Measurements from ENCODE around the gene DCDC2B. TPM values are rescaled to one million over a fixed set of nuclear protein-coding genes. Genes with fewer than 3 reads are reported as not detected.

The DCDC2B gene
- total RNA-seq, 5 donors from 2014 or later (not counting 1 experiment from before 2014, with no cell fraction given), result 0.18 TPM; not detected in 4

DNA sequence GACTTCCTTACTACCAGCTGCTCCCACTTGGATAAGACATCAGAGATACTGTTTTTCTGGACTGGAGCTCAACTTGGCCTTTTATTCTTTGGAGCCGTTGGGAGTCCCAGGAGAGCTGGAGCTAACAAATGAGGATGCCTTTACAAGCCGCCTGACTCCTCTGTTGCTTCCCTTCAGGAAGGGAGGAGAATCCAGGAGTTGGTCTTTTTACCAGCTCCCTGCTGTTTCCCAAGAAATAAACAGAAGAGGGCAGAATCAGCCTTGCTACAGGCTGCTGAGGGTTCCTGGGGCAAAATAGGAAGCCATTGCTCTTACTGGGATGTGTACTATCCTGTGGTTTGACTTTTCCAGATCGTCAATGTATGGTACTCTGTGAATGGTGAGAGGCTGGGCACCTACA is 14.8 kb downstream of the DCDC2B start:
- CTCF ChIA-PET, result interaction anchor here in 1 of 2 donors (1.0 kb wide), 1 partner anchor 25 kb away, joined by 4 read pairs; no protein-coding TSS in a partner anchor
- Histone ChIP-seq H3K27me3 (replicated peaks in 1 of 2; ENCODE audit: control insufficient read depth in 2 of 2, extremely low read depth in 1 of 2, insufficient read depth in 2 of 2, low read length in 1 of 2) (no peaks in the 10 kb centered on the region), H3K4me1 (ENCODE audit: control insufficient read depth in 1 of 2, extremely low read depth in 1 of 2, insufficient read depth in 2 of 2, low read length in 2 of 2) (peaks cover 21 to 33% of the 10 kb centered on the region in 2 experiments), H3K4me3 (ENCODE audit: control insufficient read depth in 1 of 2, extremely low read depth in 1 of 2, low read length in 1 of 2) (no peak overlapping the region), H3K36me3 (ENCODE audit: control insufficient read depth in 2 of 2, extremely low read depth in 1 of 2, insufficient read depth in 1 of 2, low read length in 1 of 2) (peaks cover 16 to 47% of the 10 kb centered on the region in 2 donors), H3K27ac (ENCODE audit: low read length) (no peak overlapping the region), H3K9me3 (no peaks in the 10 kb centered on the region)
- ATAC-seq (replicated peaks in 1 of 4) (no peak), DNase-seq (no peak)
- Mint-ChIP-seq H3K4me3 (peak overlapping the region; percentile 90 to 96 (median 94)), H3K27ac (peak overlapping the region; percentile 66 to 97), H3K4me1 (peaks cover 24 to 56% (median 50%) of the 10 kb centered on the region in 3 donors), H3K36me3 (peaks cover 33% of the 10 kb centered on the region), H3K27me3 (no peaks in the 10 kb centered on the region), H3K9me3 (no peaks in the 10 kb centered on the region)
- POLR2A ChIA-PET, result interaction anchor here (0.6 to 1.2 kb wide), 5 partner anchors 17 to 171 kb away, joined by 3 to 4 read pairs (median 4); partner anchors contain the start of gene BSDC1 (in 1 of the 2)
- WGBS (ENCODE audit: insufficient coverage), result 93% methylated on average over 3 of the region's 3 CpGs

GRCh38 chr1:32224285-32224684 is 15.4 kb downstream of the DCDC2B start:
- no peaks in the 10 kb centered on the region for H3K9me3 Mint-ChIP-seq
- ChIA-PET CTCF (interaction anchor here in 1 of 2 donors (0.7 kb wide), 1 partner anchor 9 kb away, joined by 3 read pairs; no protein-coding TSS in a partner anchor), POLR2A (no interaction called here)
- no peak overlapping the region for H3K27ac ChIP-seq (ENCODE audit: low read length)
- no peaks in the 10 kb centered on the region for H3K27me3 Mint-ChIP-seq
- DNase-seq (no peak), ATAC-seq (replicated peaks in 1 of 4) (no peak)
- H3K4me3 ChIP-seq (ENCODE audit: control insufficient read depth in 1 of 2, extremely low read depth in 1 of 2, low read length in 1 of 2), result no peak overlapping the region
- peak overlapping the region; percentile 48 to 66 for H3K27ac Mint-ChIP-seq
- H3K4me1 Mint-ChIP-seq, result peaks cover 24 to 56% (median 50%) of the 10 kb centered on the region in 3 donors
- H3K4me1 ChIP-seq (ENCODE audit: control insufficient read depth in 1 of 2, extremely low read depth in 1 of 2, insufficient read depth in 2 of 2, low read length in 2 of 2), result peaks cover 21 to 33% of the 10 kb centered on the region in 2 experiments
- H3K36me3 Mint-ChIP-seq, result peaks cover 34% of the 10 kb centered on the region
- H3K36me3 ChIP-seq (ENCODE audit: control insufficient read depth in 2 of 2, extremely low read depth in 1 of 2, insufficient read depth in 1 of 2, low read length in 1 of 2), result peaks cover 16 to 51% of the 10 kb centered on the region in 2 donors
- no peaks in the 10 kb centered on the region for H3K27me3 ChIP-seq (replicated peaks in 1 of 2; ENCODE audit: control insufficient read depth in 2 of 2, extremely low read depth in 1 of 2, insufficient read depth in 2 of 2, low read length in 1 of 2)
- H3K9me3 ChIP-seq, result no peaks in the 10 kb centered on the region
- WGBS (ENCODE audit: insufficient coverage), result 93% methylated on average over 3 of the region's 4 CpGs
- H3K4me3 Mint-ChIP-seq, result peak overlapping the region; percentile 64 to 94 (median 90)

DNA sequence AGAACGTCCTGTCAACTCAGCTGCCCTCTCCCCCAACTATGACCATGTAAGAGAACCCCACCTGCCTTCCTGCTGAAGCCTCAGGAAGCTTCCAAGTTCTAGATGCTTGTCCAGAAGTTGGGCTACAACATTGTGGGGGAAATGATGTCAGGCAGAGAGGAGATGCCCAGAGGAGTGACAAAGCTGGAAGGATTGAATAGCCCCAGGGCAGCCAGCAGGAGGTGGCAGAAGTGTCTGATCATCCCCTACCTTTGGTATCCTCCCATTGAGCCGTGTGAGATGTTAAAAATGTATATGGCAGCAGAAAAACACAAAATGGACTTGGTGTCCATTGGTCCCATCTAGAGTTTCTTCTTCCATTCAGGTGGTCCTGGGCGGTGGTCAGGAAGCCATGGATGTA is 19.9 kb downstream of the DCDC2B start:
- H3K27me3 ChIP-seq (replicated peaks in 1 of 2; ENCODE audit: control insufficient read depth in 2 of 2, extremely low read depth in 1 of 2, insufficient read depth in 2 of 2, low read length in 1 of 2), result no peaks in the 10 kb centered on the region
- no CpG with 5 or more reads among the region's 3 CpGs for WGBS (ENCODE audit: insufficient coverage)
- H3K27ac Mint-ChIP-seq, result no peak overlapping the region
- DNase-seq (no peak), ATAC-seq (replicated peaks in 1 of 4) (no peak)
- peaks cover 36% of the 10 kb centered on the region for H3K36me3 Mint-ChIP-seq
- H3K9me3 Mint-ChIP-seq, result no peaks in the 10 kb centered on the region
- ChIA-PET CTCF (interaction anchor here in 1 of 2 donors (1.1 kb wide), 1 partner anchor 13 kb away, joined by 3 read pairs; no protein-coding TSS in a partner anchor), POLR2A (interaction anchor here in 1 of 2 donors (0.6 to 1.7 kb wide), 2 partner anchors 10 to 62 kb away, joined by 3 to 12 read pairs; no protein-coding TSS in a partner anchor)
- no peak overlapping the region for H3K4me3 Mint-ChIP-seq
- no peaks in the 10 kb centered on the region for H3K27me3 Mint-ChIP-seq
- H3K36me3 ChIP-seq (ENCODE audit: control insufficient read depth in 2 of 2, extremely low read depth in 1 of 2, insufficient read depth in 1 of 2, low read length in 1 of 2), result peaks cover 16 to 63% of the 10 kb centered on the region in 2 donors
- peaks cover 6 to 18% (median 18%) of the 10 kb centered on the region in 3 donors for H3K4me1 Mint-ChIP-seq
- H3K4me1 ChIP-seq (ENCODE audit: control insufficient read depth in 1 of 2, extremely low read depth in 1 of 2, insufficient read depth in 2 of 2, low read length in 2 of 2), result peaks cover 4 to 6% of the 10 kb centered on the region in 2 experiments
- no peaks in the 10 kb centered on the region for H3K9me3 ChIP-seq
- no peak overlapping the region for H3K4me3 ChIP-seq (ENCODE audit: control insufficient read depth in 1 of 2, extremely low read depth in 1 of 2, low read length in 1 of 2)
- H3K27ac ChIP-seq (ENCODE audit: low read length), result no peak overlapping the region

DNA sequence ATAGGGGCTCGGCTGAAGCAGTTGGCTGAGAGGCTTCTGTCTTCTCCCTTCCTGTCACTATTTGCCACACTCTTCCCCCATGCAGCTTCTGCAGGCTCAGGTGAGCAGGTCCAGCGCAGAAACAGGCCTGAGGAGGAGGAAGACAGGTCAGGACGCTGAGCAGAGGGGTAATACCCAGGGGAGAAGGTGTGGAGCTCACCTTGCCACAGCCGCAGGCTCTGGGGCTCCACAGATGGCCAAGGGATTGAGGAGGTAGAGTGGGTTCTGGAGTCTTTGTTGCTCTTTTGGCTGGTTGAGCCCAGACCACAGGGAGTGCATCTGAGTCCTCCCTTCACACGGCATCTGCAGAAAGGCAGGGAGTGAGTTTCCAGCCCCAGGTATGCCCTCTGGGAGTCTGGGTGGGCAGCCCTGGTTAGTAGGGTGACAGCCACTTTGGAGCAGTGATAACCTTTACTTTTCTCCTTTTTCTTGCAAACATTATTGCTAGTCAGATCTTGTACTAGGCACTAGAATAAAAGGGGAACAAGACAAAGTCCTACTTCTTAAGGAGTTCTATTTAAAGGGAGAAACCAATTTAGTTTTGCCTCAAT is 23.0 kb downstream of the DCDC2B start:
- POLR2A ChIA-PET, result interaction anchor here in 1 of 2 donors (0.5 kb wide), 1 partner anchor 30 kb away, joined by 3 read pairs; no protein-coding TSS in a partner anchor
- Mint-ChIP-seq H3K4me1 (peaks cover 0 to 5% (median 5%) of the 10 kb centered on the region in 3 donors), H3K27ac (peak overlapping the region in 1 of 2 donors; percentile 48), H3K36me3 (peaks cover 25% of the 10 kb centered on the region), H3K27me3 (no peaks in the 10 kb centered on the region), H3K4me3 (no peak overlapping the region), H3K9me3 (no peaks in the 10 kb centered on the region)
- H3K27ac ChIP-seq (ENCODE audit: low read length), result no peak overlapping the region
- no peak for ATAC-seq (replicated peaks in 1 of 4)
- no peaks in the 10 kb centered on the region for H3K4me1 ChIP-seq (ENCODE audit: control insufficient read depth in 1 of 2, extremely low read depth in 1 of 2, insufficient read depth in 2 of 2, low read length in 2 of 2)
- DNase-seq, result no peak
- H3K27me3 ChIP-seq (replicated peaks in 1 of 2; ENCODE audit: control insufficient read depth in 2 of 2, extremely low read depth in 1 of 2, insufficient read depth in 2 of 2, low read length in 1 of 2), result no peaks in the 10 kb centered on the region
- 100% methylated on average over 2 of the region's 5 CpGs for WGBS (ENCODE audit: insufficient coverage)
- CTCF ChIA-PET, result interaction anchor here in 1 of 2 donors (0.6 kb wide), 1 partner anchor 11 kb away, joined by 3 read pairs; no protein-coding TSS in a partner anchor
- no peak overlapping the region for H3K4me3 ChIP-seq (ENCODE audit: control insufficient read depth in 1 of 2, extremely low read depth in 1 of 2, low read length in 1 of 2)
- H3K9me3 ChIP-seq, result no peaks in the 10 kb centered on the region
- H3K36me3 ChIP-seq (ENCODE audit: control insufficient read depth in 2 of 2, extremely low read depth in 1 of 2, insufficient read depth in 1 of 2, low read length in 1 of 2), result peaks cover 6 to 40% of the 10 kb centered on the region in 2 donors

DNA sequence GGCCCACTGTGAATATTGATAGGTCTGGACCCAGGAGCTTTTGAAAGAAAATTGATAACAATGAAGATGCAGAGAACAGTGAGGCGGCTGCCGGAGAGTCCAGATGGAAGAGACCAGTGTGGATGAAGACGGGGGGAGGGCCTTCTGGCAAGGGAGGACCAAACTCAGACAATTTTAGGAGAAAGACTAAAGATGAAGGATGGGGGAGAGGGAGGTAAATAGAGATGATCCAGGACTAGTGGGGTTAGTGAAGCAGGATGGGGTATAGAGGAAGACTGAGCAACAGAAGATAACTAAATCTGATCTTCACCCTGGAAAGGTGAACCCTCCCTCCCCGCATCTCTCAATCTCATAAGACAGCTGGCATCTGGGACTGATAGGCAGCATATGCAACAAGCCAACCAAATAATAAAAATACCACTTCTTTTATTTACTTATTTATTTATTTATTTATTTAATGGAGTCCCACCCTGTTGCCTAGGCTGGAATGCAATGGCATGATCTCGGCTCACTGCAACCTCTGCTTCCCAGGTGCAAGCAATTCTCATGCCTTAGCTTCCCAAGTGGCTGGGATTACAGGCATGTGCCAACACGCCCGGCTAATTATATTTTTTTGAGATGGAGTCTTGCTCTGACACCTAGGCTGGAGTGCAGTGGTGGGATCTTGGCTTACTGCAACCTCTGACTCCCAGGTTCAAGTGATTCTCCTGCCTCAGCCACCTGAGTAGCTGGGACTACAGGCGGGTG is 23.8 kb downstream of the DCDC2B start:
- Histone ChIP-seq H3K27me3 (replicated peaks in 1 of 2; ENCODE audit: control insufficient read depth in 2 of 2, extremely low read depth in 1 of 2, insufficient read depth in 2 of 2, low read length in 1 of 2) (no peaks in the 10 kb centered on the region), H3K9me3 (no peaks in the 10 kb centered on the region), H3K4me1 (ENCODE audit: control insufficient read depth in 1 of 2, extremely low read depth in 1 of 2, insufficient read depth in 2 of 2, low read length in 2 of 2) (no peaks in the 10 kb centered on the region), H3K27ac (ENCODE audit: low read length) (no peak overlapping the region), H3K4me3 (ENCODE audit: control insufficient read depth in 1 of 2, extremely low read depth in 1 of 2, low read length in 1 of 2) (no peak overlapping the region), H3K36me3 (ENCODE audit: control insufficient read depth in 2 of 2, extremely low read depth in 1 of 2, insufficient read depth in 1 of 2, low read length in 1 of 2) (peaks cover 6 to 33% of the 10 kb centered on the region in 2 donors)
- H3K36me3 Mint-ChIP-seq, result peaks cover 19% of the 10 kb centered on the region
- no peak overlapping the region for H3K4me3 Mint-ChIP-seq
- H3K27me3 Mint-ChIP-seq, result no peaks in the 10 kb centered on the region
- H3K9me3 Mint-ChIP-seq, result no peaks in the 10 kb centered on the region
- peak overlapping the region in 1 of 2 donors; percentile 76 for H3K27ac Mint-ChIP-seq
- no peak for DNase-seq
- POLR2A ChIA-PET, result no interaction called here
- CTCF ChIA-PET, result no interaction called here
- WGBS (ENCODE audit: insufficient coverage), result 94% methylated on average over 3 of the region's 8 CpGs
- H3K4me1 Mint-ChIP-seq, result peaks cover 0 to 2% (median 1%) of the 10 kb centered on the region in 3 donors
- ATAC-seq (replicated peaks in 1 of 4), result no peak

- H3K9me3 ChIP-seq, result no peaks in the 10 kb centered on the region
- Mint-ChIP-seq H3K27ac (no peak overlapping the region), H3K4me1 (no peaks in the 10 kb centered on the region), H3K9me3 (no peaks in the 10 kb centered on the region), H3K36me3 (peaks cover 5% of the 10 kb centered on the region), H3K4me3 (no peak overlapping the region), H3K27me3 (no peaks in the 10 kb centered on the region)
- WGBS (ENCODE audit: insufficient coverage), result 90% methylated on average over 7 of the region's 7 CpGs
- ChIA-PET CTCF (interaction anchor here (0.5 to 0.9 kb wide), 2 partner anchors 13 to 15 kb away, joined by 3 to 6 read pairs; no protein-coding TSS in a partner anchor), POLR2A (no interaction called here)
- no peak overlapping the region for H3K27ac ChIP-seq (ENCODE audit: low read length)
- peaks cover 0 to 2% of the 10 kb centered on the region in 2 experiments for H3K4me1 ChIP-seq (ENCODE audit: control insufficient read depth in 1 of 2, extremely low read depth in 1 of 2, insufficient read depth in 2 of 2, low read length in 2 of 2)
- peaks cover 0 to 17% of the 10 kb centered on the region in 2 donors for H3K36me3 ChIP-seq (ENCODE audit: control insufficient read depth in 2 of 2, extremely low read depth in 1 of 2, insufficient read depth in 1 of 2, low read length in 1 of 2)
- DNase-seq, result no peak
- no peak overlapping the region for H3K4me3 ChIP-seq (ENCODE audit: control insufficient read depth in 1 of 2, extremely low read depth in 1 of 2, low read length in 1 of 2)
- no peaks in the 10 kb centered on the region for H3K27me3 ChIP-seq (replicated peaks in 1 of 2; ENCODE audit: control insufficient read depth in 2 of 2, extremely low read depth in 1 of 2, insufficient read depth in 2 of 2, low read length in 1 of 2)
- peak in 1 of 4 experiments; percentile 14 for ATAC-seq (replicated peaks in 1 of 4)
These were observed 25.9 kb downstream of the DCDC2B start for GRCh38 chr1:32234792-32235191.

All from T-cell (primary cell).